Uterus (tissue), 2 donors: ENCODE measurements around the gene SELENOV.

Experiments
- POLR2A ChIP-seq, 2 donors: fragments of 450-650 bp; IDR thresholded peaks; one replicate each; pipeline ENCODE4 v1.6.1; 2016; ENCODE audit warnings: antibody characterized with exemption in 2 of 2, mild to moderate bottlenecking in 1 of 2, moderate library complexity in 1 of 2
- TF ChIP-seq, protein P1 (sequence below), 4 experiments: fragments of 200-600 bp in 2 of 4; fragments of 450-650 bp in 2 of 4; sonication (generic) in 2 of 4; IDR thresholded peaks; one replicate each; pipeline ENCODE4 v1.5.1; 2016 to 2019; ENCODE audit warnings: antibody characterized with exemption in 4 of 4, mild to moderate bottlenecking in 2 of 4, moderate library complexity in 1 of 4

DNA sequence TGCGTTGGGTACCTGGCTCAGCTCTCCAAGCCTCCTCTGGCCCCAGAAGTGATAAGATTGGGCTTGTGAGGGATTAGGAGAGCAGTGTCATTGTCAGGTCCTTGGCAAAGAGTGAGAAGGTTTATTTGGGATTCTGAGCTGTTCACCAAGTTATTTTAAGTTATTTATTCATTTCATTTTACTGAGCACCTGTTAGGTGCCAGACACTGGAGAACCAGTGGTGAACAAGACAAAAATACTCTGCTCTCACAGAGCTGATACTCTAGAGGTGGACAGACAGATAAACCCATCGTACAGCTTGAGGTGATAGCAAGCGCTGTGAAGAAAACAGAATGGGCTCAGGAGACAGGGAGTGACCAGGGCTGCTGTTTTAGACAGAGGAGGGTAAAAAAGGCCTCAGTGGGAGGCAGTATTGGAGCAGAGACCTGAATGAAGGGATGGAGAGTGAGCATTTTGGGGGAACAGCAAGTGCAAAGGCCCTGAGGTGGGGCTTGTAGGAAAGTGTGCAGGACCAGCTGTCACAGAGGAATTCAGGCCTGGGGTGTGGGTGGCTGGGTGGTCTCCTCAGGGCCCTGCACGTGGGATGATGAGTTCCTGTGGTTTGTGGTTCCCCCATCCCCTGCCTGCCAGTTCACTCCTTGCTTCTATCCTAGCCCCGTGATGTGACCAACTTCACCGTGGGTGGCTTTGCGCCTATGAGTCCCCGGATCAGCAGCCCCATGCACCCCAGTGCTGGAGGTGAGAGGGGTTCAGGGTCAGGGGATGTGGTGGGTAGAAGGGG lies 43.0 kb upstream of the SELENOV start:
- TF ChIP-seq, protein P1, sequence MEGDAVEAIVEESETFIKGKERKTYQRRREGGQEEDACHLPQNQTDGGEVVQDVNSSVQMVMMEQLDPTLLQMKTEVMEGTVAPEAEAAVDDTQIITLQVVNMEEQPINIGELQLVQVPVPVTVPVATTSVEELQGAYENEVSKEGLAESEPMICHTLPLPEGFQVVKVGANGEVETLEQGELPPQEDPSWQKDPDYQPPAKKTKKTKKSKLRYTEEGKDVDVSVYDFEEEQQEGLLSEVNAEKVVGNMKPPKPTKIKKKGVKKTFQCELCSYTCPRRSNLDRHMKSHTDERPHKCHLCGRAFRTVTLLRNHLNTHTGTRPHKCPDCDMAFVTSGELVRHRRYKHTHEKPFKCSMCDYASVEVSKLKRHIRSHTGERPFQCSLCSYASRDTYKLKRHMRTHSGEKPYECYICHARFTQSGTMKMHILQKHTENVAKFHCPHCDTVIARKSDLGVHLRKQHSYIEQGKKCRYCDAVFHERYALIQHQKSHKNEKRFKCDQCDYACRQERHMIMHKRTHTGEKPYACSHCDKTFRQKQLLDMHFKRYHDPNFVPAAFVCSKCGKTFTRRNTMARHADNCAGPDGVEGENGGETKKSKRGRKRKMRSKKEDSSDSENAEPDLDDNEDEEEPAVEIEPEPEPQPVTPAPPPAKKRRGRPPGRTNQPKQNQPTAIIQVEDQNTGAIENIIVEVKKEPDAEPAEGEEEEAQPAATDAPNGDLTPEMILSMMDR (IDR thresholded peaks at IDR 0.05), result no peak
- no peak for TF ChIP-seq POLR2A (IDR thresholded peaks at IDR 0.05)
